ENCODE measurements around the gene EFNA4. TPM values are rescaled to one million over a fixed set of nuclear protein-coding genes. Genes with fewer than 3 reads are reported as not detected.

The EFNA4 gene
- total RNA-seq, 1 experiment from 2014 or later = 22.7 TPM

DNA sequence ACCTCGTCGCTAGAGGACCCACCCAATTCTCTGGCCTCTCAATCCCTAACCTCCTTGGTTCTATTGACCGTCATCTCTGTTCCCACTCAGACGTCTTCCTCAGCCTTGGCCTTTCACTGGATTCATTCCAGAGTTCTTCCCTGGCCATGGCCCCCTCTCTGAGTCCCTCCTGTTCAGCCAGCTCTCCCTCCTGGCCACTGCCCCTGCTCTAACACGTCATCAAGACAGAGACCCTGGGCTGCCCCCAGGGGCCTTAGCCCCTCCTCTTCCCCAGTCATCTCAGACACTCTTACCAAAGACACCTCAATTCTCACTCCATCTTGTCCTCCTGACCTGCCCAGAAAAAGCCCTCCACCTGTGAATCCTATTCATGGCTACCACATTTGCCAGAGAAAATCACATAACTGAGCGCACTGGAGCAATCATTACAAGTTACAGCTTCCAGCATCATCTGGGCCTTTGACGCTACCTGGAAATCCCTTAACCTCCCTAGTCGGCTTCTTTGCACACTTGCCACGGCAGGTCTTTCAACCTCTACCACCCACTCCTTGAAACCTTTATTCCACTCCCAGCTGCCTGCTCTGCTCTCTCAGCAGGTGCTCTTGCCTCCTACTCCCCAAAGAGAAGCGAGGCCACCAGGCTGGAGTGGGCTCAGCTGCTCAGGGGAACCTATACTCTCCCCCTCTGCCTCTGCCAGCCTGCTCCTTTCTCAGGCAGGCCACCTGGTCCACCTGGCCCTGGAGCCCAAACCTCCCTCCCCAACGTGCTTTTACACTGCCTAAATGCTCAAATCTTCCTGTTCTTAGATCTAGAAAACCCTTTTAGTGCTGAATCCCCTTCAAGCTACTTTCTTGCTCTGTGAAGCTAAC, 43.9 kb upstream of the EFNA4 start (continued):
- TF ChIP-seq, protein P1, sequence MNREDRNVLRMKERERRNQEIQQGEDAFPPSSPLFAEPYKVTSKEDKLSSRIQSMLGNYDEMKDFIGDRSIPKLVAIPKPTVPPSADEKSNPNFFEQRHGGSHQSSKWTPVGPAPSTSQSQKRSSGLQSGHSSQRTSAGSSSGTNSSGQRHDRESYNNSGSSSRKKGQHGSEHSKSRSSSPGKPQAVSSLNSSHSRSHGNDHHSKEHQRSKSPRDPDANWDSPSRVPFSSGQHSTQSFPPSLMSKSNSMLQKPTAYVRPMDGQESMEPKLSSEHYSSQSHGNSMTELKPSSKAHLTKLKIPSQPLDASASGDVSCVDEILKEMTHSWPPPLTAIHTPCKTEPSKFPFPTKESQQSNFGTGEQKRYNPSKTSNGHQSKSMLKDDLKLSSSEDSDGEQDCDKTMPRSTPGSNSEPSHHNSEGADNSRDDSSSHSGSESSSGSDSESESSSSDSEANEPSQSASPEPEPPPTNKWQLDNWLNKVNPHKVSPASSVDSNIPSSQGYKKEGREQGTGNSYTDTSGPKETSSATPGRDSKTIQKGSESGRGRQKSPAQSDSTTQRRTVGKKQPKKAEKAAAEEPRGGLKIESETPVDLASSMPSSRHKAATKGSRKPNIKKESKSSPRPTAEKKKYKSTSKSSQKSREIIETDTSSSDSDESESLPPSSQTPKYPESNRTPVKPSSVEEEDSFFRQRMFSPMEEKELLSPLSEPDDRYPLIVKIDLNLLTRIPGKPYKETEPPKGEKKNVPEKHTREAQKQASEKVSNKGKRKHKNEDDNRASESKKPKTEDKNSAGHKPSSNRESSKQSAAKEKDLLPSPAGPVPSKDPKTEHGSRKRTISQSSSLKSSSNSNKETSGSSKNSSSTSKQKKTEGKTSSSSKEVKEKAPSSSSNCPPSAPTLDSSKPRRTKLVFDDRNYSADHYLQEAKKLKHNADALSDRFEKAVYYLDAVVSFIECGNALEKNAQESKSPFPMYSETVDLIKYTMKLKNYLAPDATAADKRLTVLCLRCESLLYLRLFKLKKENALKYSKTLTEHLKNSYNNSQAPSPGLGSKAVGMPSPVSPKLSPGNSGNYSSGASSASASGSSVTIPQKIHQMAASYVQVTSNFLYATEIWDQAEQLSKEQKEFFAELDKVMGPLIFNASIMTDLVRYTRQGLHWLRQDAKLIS (CRISPR knock-in tag; IDR thresholded peaks at IDR 0.05; ENCODE audit: borderline replicate concordance) = no peak
- TF ChIP-seq ZNF121 (CRISPR knock-in tag; IDR thresholded peaks at IDR 0.05) = no peak
- TF ChIP-seq, protein P2, sequence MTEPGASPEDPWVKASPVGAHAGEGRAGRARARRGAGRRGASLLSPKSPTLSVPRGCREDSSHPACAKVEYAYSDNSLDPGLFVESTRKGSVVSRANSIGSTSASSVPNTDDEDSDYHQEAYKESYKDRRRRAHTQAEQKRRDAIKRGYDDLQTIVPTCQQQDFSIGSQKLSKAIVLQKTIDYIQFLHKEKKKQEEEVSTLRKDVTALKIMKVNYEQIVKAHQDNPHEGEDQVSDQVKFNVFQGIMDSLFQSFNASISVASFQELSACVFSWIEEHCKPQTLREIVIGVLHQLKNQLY (CRISPR knock-in tag; IDR thresholded peaks at IDR 0.05) = no peak
- TF ChIP-seq ZNF232 (CRISPR knock-in tag; IDR thresholded peaks at IDR 0.05) = no peak
- TF ChIP-seq GRHL2 (CRISPR knock-in tag; IDR thresholded peaks at IDR 0.05; ENCODE audit: insufficient replicate concordance, severe bottlenecking) = no peak

DNA sequence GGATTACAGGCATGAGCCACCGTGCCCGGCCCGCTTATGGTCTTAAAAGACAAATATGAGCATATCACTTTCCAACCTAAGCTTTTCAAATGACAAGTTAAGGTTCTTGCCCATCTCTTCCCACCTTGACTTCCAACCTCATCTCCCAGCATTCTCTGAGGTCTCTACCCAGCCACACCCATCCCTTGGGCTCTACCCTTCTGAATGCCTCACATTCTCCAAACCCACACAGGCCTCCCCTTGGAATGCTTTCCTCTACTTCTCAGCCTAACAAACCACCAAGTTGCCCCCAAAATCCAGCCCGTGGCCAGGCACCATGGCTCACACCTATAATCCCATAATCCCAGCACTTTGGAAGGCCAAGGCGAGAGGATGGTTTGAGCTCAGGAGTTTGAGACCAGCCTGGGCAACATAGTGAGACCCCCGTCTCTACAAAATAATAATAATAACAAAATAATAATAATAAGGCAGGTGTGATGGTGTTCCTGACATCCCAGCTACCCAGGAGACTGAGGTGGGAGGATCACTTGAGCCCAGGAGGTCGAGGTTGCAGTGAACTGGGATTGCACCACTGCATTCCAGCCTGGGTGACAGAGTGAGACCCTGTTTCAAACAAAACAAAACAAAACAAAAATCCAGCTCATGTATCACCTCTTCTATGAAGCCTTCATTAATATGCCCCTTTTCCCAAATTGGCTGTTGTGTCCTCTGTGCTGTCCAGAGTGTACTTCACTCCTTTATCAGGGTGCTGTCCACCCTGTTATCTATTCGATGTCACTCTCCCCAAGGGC, 41.2 kb upstream of the EFNA4 start:
- no peak for TF ChIP-seq PRRX2 (CRISPR knock-in tag; IDR thresholded peaks at IDR 0.05)
- TF ChIP-seq, protein P3, sequence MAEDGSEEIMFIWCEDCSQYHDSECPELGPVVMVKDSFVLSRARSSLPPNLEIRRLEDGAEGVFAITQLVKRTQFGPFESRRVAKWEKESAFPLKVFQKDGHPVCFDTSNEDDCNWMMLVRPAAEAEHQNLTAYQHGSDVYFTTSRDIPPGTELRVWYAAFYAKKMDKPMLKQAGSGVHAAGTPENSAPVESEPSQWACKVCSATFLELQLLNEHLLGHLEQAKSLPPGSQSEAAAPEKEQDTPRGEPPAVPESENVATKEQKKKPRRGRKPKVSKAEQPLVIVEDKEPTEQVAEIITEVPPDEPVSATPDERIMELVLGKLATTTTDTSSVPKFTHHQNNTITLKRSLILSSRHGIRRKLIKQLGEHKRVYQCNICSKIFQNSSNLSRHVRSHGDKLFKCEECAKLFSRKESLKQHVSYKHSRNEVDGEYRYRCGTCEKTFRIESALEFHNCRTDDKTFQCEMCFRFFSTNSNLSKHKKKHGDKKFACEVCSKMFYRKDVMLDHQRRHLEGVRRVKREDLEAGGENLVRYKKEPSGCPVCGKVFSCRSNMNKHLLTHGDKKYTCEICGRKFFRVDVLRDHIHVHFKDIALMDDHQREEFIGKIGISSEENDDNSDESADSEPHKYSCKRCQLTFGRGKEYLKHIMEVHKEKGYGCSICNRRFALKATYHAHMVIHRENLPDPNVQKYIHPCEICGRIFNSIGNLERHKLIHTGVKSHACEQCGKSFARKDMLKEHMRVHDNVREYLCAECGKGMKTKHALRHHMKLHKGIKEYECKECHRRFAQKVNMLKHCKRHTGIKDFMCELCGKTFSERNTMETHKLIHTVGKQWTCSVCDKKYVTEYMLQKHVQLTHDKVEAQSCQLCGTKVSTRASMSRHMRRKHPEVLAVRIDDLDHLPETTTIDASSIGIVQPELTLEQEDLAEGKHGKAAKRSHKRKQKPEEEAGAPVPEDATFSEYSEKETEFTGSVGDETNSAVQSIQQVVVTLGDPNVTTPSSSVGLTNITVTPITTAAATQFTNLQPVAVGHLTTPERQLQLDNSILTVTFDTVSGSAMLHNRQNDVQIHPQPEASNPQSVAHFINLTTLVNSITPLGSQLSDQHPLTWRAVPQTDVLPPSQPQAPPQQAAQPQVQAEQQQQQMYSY (CRISPR knock-in tag; IDR thresholded peaks at IDR 0.05) = no peak
- no peak for TF ChIP-seq HMGA2 (CRISPR knock-in tag; IDR thresholded peaks at IDR 0.05)
- no peak for TF ChIP-seq CREB1 (CRISPR knock-in tag; IDR thresholded peaks at IDR 0.05)
- TF ChIP-seq TEAD1 (CRISPR knock-in tag; IDR thresholded peaks at IDR 0.05) = no peak
- TF ChIP-seq JUN (CRISPR knock-in tag; IDR thresholded peaks at IDR 0.05) = no peak
- TF ChIP-seq TCF7 (CRISPR knock-in tag; IDR thresholded peaks at IDR 0.05; ENCODE audit: low read depth) = no peak
- no peak for TF ChIP-seq RORB (CRISPR knock-in tag; IDR thresholded peaks at IDR 0.05)
- TF ChIP-seq, protein P1 (CRISPR knock-in tag; IDR thresholded peaks at IDR 0.05; ENCODE audit: borderline replicate concordance) = no peak
- no peak for TF ChIP-seq GRHL2 (CRISPR knock-in tag; IDR thresholded peaks at IDR 0.05; ENCODE audit: insufficient replicate concordance, severe bottlenecking)
- Mint-ChIP-seq H3K9me3 (no peaks in the 10 kb centered on the region), H3K4me3 (no peak overlapping the region), H3K4me1 (peaks cover 24% of the 10 kb centered on the region), H3K27me3 (ENCODE audit: low read depth) (peaks cover 4% of the 10 kb centered on the region; the same call in 1 of the 2 replicates), H3K27ac (no peak overlapping the region), H3K36me3 (no peaks in the 10 kb centered on the region)
- ATAC-seq = no peak
- ChIA-PET CTCF (interaction anchor here (0.8 to 3.6 kb wide), 10 partner anchors 23 to 151 kb away, joined by 3 to 17 read pairs (median 5); partner anchors contain the start of genes ADAM15, KRTCAP2, LENEP and SHC1), POLR2A (interaction anchor here (0.7 kb wide), 1 partner anchor 21 kb away, joined by 3 read pairs; no protein-coding TSS in a partner anchor)
- no peak for DNase-seq (ENCODE audit: low spot score)

All from WTC11 (cell line).